CD14-positive monocyte (primary cell): ENCODE data around the gene DAPK1. TPM values are rescaled to one million over a fixed set of nuclear protein-coding genes. Genes with fewer than 3 reads are reported as not detected.

Source experiments
- DNase-seq, 3 donors: peaks; one replicate each; pipeline ENCODE4 v3.0.0-alpha.2; 2011 to 2022
- H2AFZ ChIP-seq: 2 replicates; pipeline ENCODE4 v1.6.0; 2012; ENCODE audit warnings: mild to moderate bottlenecking, low read depth, low read length, inconsistent platforms; ENCODE audit not compliant: insufficient read depth, poor library complexity, severe bottlenecking
- H3K27ac ChIP-seq, 2 donors: 1 replicate in 1 of 2; 2 replicates in 1 of 2; pipeline ENCODE4 v1.5.1; 2012 to 2013; ENCODE audit warnings: low read length in 2 of 2, control low read depth in 1 of 2, inconsistent platforms in 1 of 2, low read depth in 1 of 2, mild to moderate bottlenecking in 1 of 2
- H3K27me3 ChIP-seq, 2 donors: one replicate each; pipeline versions ENCODE4 v1.6.0 to v1.6.1; 2011 to 2013; ENCODE audit warnings: low read length in 2 of 2; ENCODE audit not compliant: control insufficient read depth in 2 of 2, insufficient read depth in 2 of 2
- H3K36me3 ChIP-seq, 2 donors: replicated peaks in 1 of 2; 1 replicate in 1 of 2; 2 replicates in 1 of 2; pipeline versions ENCODE4 v1.5.1 to v1.6.1; 2012 to 2013; ENCODE audit warnings: low read length in 2 of 2, control low read depth in 1 of 2, inconsistent platforms in 1 of 2, mild to moderate bottlenecking in 1 of 2; ENCODE audit not compliant: insufficient read depth in 2 of 2, control insufficient read depth in 1 of 2
- H3K4me1 ChIP-seq, 2 donors: 1 replicate in 1 of 2; 2 replicates in 1 of 2; pipeline versions ENCODE4 v1.5.1 to v1.6.1; 2012 to 2013; ENCODE audit warnings: low read length in 2 of 2, control low read depth in 1 of 2, inconsistent platforms in 1 of 2, mild to moderate bottlenecking in 1 of 2, moderate library complexity in 1 of 2; ENCODE audit not compliant: insufficient read depth in 2 of 2, control insufficient read depth in 1 of 2
- H3K4me2 ChIP-seq: replicated peaks from 2 replicates; pipeline ENCODE3; 2012; ENCODE audit warnings: low read length, moderate library complexity, mild to moderate bottlenecking; ENCODE audit not compliant: poor library complexity, severe bottlenecking; ENCODE audit errors: extremely low read depth
- H3K4me3 ChIP-seq, 3 experiments: fragments of 200-600 bp in 1 of 3; sonication (generic) in 1 of 3; replicated peaks in 1 of 3; 1 replicate in 2 of 3; 2 replicates in 1 of 3; pipeline ENCODE4 v1.5.1; 2011 to 2013; ENCODE audit warnings: low read length in 3 of 3, mild to moderate bottlenecking in 3 of 3, control low read depth in 2 of 3, low read depth in 2 of 3, inconsistent platforms in 1 of 3, moderate library complexity in 1 of 3
- H3K79me2 ChIP-seq: 2 replicates; pipeline ENCODE4 v1.6.0; 2012; ENCODE audit warnings: mild to moderate bottlenecking, control low read depth, inconsistent platforms, low read length, moderate library complexity; ENCODE audit not compliant: insufficient read depth
- H3K9ac ChIP-seq: 2 replicates; pipeline ENCODE4 v1.6.0; 2017; ENCODE audit warnings: low read length, mild to moderate bottlenecking; ENCODE audit not compliant: insufficient read depth, poor library complexity, severe bottlenecking
- H3K9me3 ChIP-seq, 2 donors: replicated peaks in 1 of 2; 1 replicate in 1 of 2; 2 replicates in 1 of 2; pipeline versions ENCODE4 v1.5.1 to v1.6.1; 2012 to 2013; ENCODE audit warnings: low read length in 2 of 2, control low read depth in 1 of 2; ENCODE audit not compliant: control insufficient read depth in 1 of 2, insufficient read depth in 1 of 2
- H4K20me1 ChIP-seq: 2 replicates; pipeline ENCODE4 v1.6.0; 2012; ENCODE audit warnings: mild to moderate bottlenecking, low read length, control low read depth, moderate library complexity; ENCODE audit not compliant: insufficient read depth
- H3K27ac Mint-ChIP-seq, 7 donors: one replicate each; pipeline ENCODE4 v1.8.0; 2020; ENCODE audit warnings: mild to moderate bottlenecking in 7 of 7, mixed read lengths in 7 of 7, moderate library complexity in 6 of 7, inconsistent platforms in 2 of 7
- H3K27me3 Mint-ChIP-seq, 3 donors: one replicate each; pipeline ENCODE4 v1.8.0; 2021 to 2022; ENCODE audit warnings: low read depth in 3 of 3, mild to moderate bottlenecking in 3 of 3, mixed read lengths in 3 of 3, moderate library complexity in 3 of 3, inconsistent platforms in 1 of 3
- H3K36me3 Mint-ChIP-seq, 2 donors: one replicate each; pipeline ENCODE4 v1.8.0; 2020; ENCODE audit warnings: mixed read lengths in 2 of 2, inconsistent platforms in 1 of 2, mild to moderate bottlenecking in 1 of 2
- H3K4me1 Mint-ChIP-seq: one replicate; pipeline ENCODE4 v1.8.0; 2020; ENCODE audit warnings: mild to moderate bottlenecking, mixed read lengths
- H3K4me3 Mint-ChIP-seq, 2 donors: one replicate each; pipeline ENCODE4 v1.8.0; 2020; ENCODE audit warnings: mild to moderate bottlenecking in 2 of 2, mixed read lengths in 2 of 2, moderate library complexity in 1 of 2
- H3K9me3 Mint-ChIP-seq, 7 donors: one replicate each; pipeline ENCODE4 v1.8.0; 2020 to 2022; ENCODE audit warnings: mixed read lengths in 7 of 7, mild to moderate bottlenecking in 6 of 7, moderate library complexity in 6 of 7, inconsistent platforms in 2 of 7
- CTCF ChIP-seq: fragments of 200-600 bp; IDR thresholded peaks from one replicate; pipeline ENCODE4 v1.8.0; 2022; ENCODE audit warnings: antibody characterized with exemption, mild to moderate bottlenecking
- WGBS: methylation state at CpG from one replicate; pipeline ENCODE4 v1.1.5; 2013; ENCODE audit warnings: missing lambda C conversion rate; ENCODE audit not compliant: insufficient coverage; 5-methylcytosine and 5-hydroxymethylcytosine counted together
- intact Hi-C, 2 donors: fragments of 100-400 bp; cut with micrococcal nuclease; formaldehyde crosslinking; loops; one replicate each; pipeline versions ENCODE4 v1.15.0 to v1.15.1; 2023
- polyA plus RNA-seq, 3 donors: library from polyadenylated mRNA; depleted of rRNA in 1 of 3; unstranded in 2 of 3; stranded (reverse) in 1 of 3; fragments of 300-500 nt in 2 of 3; fragments of >200 nt in 1 of 3; fragmentation: Illumina TruSeq in 2 of 3; gene quantifications; 1 replicate in 2 of 3; 2 replicates in 1 of 3; pipeline ENCODE4 v1.2.3, GENCODE V29; 2012 to 2021

Gene DAPK1
- polyA plus RNA-seq, 3 donors = 24.1 to 102 (median 44.4) TPM

GRCh38 chr9:87708986-87709728 is 211.5 kb downstream of the DAPK1 start:
- no peak for DNase-seq
- peaks cover 28 to 37% of the 10 kb centered on the region in 2 donors for H3K4me1 ChIP-seq
- WGBS = 100% methylated on average over 1 of the region's 7 CpGs
- H4K20me1 ChIP-seq = peaks cover 16% of the 10 kb centered on the region
- no peak overlapping the region for H3K27ac Mint-ChIP-seq
- H3K9me3 Mint-ChIP-seq = peaks cover 0 to 3% (median 0%) of the 10 kb centered on the region in 7 donors
- H2AFZ ChIP-seq = no peak overlapping the region
- peaks cover 49% of the 10 kb centered on the region for H3K4me1 Mint-ChIP-seq
- H3K9me3 ChIP-seq = no peaks in the 10 kb centered on the region
- intact Hi-C loops = no loop called here
- H3K79me2 ChIP-seq = no peaks in the 10 kb centered on the region
- H3K4me3 Mint-ChIP-seq = no peak overlapping the region
- H3K4me2 ChIP-seq = no peak overlapping the region
- peaks cover 0 to 2% (median 0%) of the 10 kb centered on the region in 3 donors for H3K27me3 Mint-ChIP-seq
- no peak overlapping the region for H3K9ac ChIP-seq
- H3K27me3 ChIP-seq = no peaks in the 10 kb centered on the region
- no peak for TF ChIP-seq CTCF
- peaks cover 21 to 43% of the 10 kb centered on the region in 2 donors for H3K36me3 ChIP-seq
- no peak overlapping the region for H3K27ac ChIP-seq
- H3K36me3 Mint-ChIP-seq = peaks cover 46 to 52% of the 10 kb centered on the region in 2 donors
- H3K4me3 ChIP-seq = no peak overlapping the region

- intact Hi-C loops = loop anchor here (5.0 to 10.0 kb wide), 5 partner anchors 82 to 303 kb away; partner anchors contain the start of gene DAPK1 (in 1 of the 2)
- Mint-ChIP-seq H3K4me1 (peaks cover 57% of the 10 kb centered on the region), H3K9me3 (peaks cover 0 to 3% (median 0%) of the 10 kb centered on the region in 7 donors), H3K4me3 (no peak overlapping the region), H3K27me3 (peaks cover 0 to 2% (median 0%) of the 10 kb centered on the region in 3 donors), H3K27ac (peak overlapping the region in 1 of 7 donors; percentile 68), H3K36me3 (peaks cover 39 to 41% of the 10 kb centered on the region in 2 donors)
- WGBS = 50% methylated on average over 5 of the region's 5 CpGs
- Histone ChIP-seq H3K9me3 (no peaks in the 10 kb centered on the region), H3K4me1 (peaks cover 31 to 45% of the 10 kb centered on the region in 2 donors), H4K20me1 (peaks cover 13% of the 10 kb centered on the region), H2AFZ (no peak overlapping the region), H3K4me3 (no peak overlapping the region), H3K36me3 (peaks cover 18 to 32% of the 10 kb centered on the region in 2 donors), H3K27ac (no peak overlapping the region), H3K9ac (no peak overlapping the region), H3K79me2 (no peaks in the 10 kb centered on the region), H3K27me3 (no peaks in the 10 kb centered on the region), H3K4me2 (no peak overlapping the region)
- no peak for TF ChIP-seq CTCF
- DNase-seq = no peak
Measured at GRCh38 chr9:87710443-87710842, 212.8 kb downstream of the DAPK1 start.
